Measurements from ENCODE around the gene RCAN1.

- TF ChIP-seq RAD21 (IDR thresholded peaks at IDR 0.05; ENCODE audit: low read depth) (no peak), YY1 (IDR thresholded peaks at IDR 0.05; ENCODE audit: low read depth) (no peak), REST (IDR thresholded peaks at IDR 0.05; ENCODE audit: low read depth) (no peak), NFIC (IDR thresholded peaks at IDR 0.05) (no peak), TCF12 (IDR thresholded peaks at IDR 0.05; ENCODE audit: low read depth) (no peak), CREB1 (IDR thresholded peaks at IDR 0.05; ENCODE audit: low read depth) (no peak), TAF1 (IDR thresholded peaks at IDR 0.05; ENCODE audit: low read depth) (no peak), FOXM1 (IDR thresholded peaks at IDR 0.05; ENCODE audit: borderline replicate concordance, low read depth) (no peak), EP300 (IDR thresholded peaks at IDR 0.05; ENCODE audit: borderline replicate concordance) (no peak)
These were observed 49.7 kb downstream of the RCAN1 start for GRCh38 chr21:34565238-34565637.

Data from Ishikawa (cell line).